Neural progenitor cell (in vitro differentiated cells): Measurements from ENCODE around the gene CHST10.
"Not testable (repeated sequence)": the region's sequence is repeated elsewhere in the genome, so short reads cannot be mapped to it uniquely, and the experiment has no call there.

ENCODE experiments used
- EZH2 ChIP-seq: fragments of 200-600 bp; sonication (generic); IDR thresholded peaks from 2 replicates; pipeline ENCODE4 v1.6.1; 2017; ENCODE audit warnings: antibody characterized with exemption, mild to moderate bottlenecking, moderate library complexity
- EZH2phosphoT487 ChIP-seq: fragments of 200-600 bp; sonication (generic); IDR thresholded peaks from 2 replicates; pipeline ENCODE4 v1.6.1; 2017; ENCODE audit warnings: antibody characterized with exemption
- TF ChIP-seq, protein P1 (sequence below): fragments of 200-600 bp; sonication (generic); IDR thresholded peaks from 2 replicates; pipeline ENCODE4 v1.5.1; 2017; ENCODE audit warnings: antibody characterized with exemption, mild to moderate bottlenecking

DNA sequence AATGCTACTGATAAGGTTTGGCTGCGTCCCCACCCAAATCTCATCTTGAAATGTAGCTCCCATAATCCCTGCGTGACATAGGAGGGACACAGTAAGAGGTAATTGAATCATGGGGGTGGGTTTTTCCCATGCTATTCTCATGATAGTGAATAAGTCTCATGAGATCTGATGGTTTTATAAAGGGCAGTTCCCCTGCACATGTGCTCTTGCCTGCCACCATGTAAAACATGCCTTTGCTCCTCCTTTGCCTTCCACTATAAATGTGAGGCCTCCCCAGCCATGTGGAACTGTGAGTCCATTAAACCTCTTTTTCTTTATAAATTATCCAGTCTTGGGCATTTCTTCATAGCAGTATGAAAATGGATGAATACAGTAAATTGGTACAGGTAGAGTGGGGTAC is 75.0 kb downstream of the CHST10 start:
- TF ChIP-seq, protein P1, sequence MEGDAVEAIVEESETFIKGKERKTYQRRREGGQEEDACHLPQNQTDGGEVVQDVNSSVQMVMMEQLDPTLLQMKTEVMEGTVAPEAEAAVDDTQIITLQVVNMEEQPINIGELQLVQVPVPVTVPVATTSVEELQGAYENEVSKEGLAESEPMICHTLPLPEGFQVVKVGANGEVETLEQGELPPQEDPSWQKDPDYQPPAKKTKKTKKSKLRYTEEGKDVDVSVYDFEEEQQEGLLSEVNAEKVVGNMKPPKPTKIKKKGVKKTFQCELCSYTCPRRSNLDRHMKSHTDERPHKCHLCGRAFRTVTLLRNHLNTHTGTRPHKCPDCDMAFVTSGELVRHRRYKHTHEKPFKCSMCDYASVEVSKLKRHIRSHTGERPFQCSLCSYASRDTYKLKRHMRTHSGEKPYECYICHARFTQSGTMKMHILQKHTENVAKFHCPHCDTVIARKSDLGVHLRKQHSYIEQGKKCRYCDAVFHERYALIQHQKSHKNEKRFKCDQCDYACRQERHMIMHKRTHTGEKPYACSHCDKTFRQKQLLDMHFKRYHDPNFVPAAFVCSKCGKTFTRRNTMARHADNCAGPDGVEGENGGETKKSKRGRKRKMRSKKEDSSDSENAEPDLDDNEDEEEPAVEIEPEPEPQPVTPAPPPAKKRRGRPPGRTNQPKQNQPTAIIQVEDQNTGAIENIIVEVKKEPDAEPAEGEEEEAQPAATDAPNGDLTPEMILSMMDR = not testable (repeated sequence)
- TF ChIP-seq EZH2, EZH2phosphoT487: not testable (repeated sequence)
